ENCODE measurements around the gene ADAMTS4. TPM values are rescaled to one million over a fixed set of nuclear protein-coding genes. Genes with fewer than 3 reads are reported as not detected.

The ADAMTS4 gene
- total RNA-seq, 1 experiment from 2014 or later = 31.6 TPM

GRCh38 chr1:161158316-161159010 lies 40.4 kb downstream of the ADAMTS4 start:
- POLR2A ChIA-PET (ENCODE audit: low non-redundant PET) = no interaction called here
- H3K4me1 ChIP-seq (ENCODE audit: insufficient read depth, low read length, poor library complexity, severe bottlenecking) = peaks cover 5% of the 10 kb centered on the region
- peak overlapping the region; percentile 92 for H3K27ac ChIP-seq (ENCODE audit: low read depth, low read length, poor library complexity, severe bottlenecking)
- peaks cover 28% of the 10 kb centered on the region for H3K36me3 ChIP-seq (ENCODE audit: insufficient read depth, low read length, poor library complexity, severe bottlenecking)
- TF ChIP-seq EZH2 (IDR thresholded peaks at IDR 0.05; ENCODE audit: borderline replicate concordance, low read depth, low read length, poor library complexity, severe bottlenecking) (no peak), CTCF (conservative IDR thresholded peaks at IDR 0.05; ENCODE audit: low read depth, low read length) (no peak)
- no peak for DNase-seq (ENCODE audit: low spot score)
- no peaks in the 10 kb centered on the region for H3K9me3 ChIP-seq (ENCODE audit: low read depth, low read length, poor library complexity, severe bottlenecking)
- CTCF ChIA-PET = no interaction called here
- peak overlapping the region; percentile 82 for H3K4me3 ChIP-seq (ENCODE audit: low read depth, low read length, poor library complexity, severe bottlenecking)
- intact Hi-C loops (cut with micrococcal nuclease; ENCODE audit: unreplicated experiment) = no loop called here
- BruUV-seq (replicated peaks) = no TSS peak
- H3K27me3 ChIP-seq (replicated peaks; ENCODE audit: insufficient read depth, low read depth, low read length, poor library complexity) = no peaks in the 10 kb centered on the region

- peaks cover 8% of the 10 kb centered on the region for H3K4me1 ChIP-seq (ENCODE audit: insufficient read depth, low read length, poor library complexity, severe bottlenecking)
- TF ChIP-seq CTCF (conservative IDR thresholded peaks at IDR 0.05; ENCODE audit: low read depth, low read length) = no peak
- TF ChIP-seq EZH2 (IDR thresholded peaks at IDR 0.05; ENCODE audit: borderline replicate concordance, low read depth, low read length, poor library complexity, severe bottlenecking) = no peak
- CTCF ChIA-PET = no interaction called here
- H3K36me3 ChIP-seq (ENCODE audit: insufficient read depth, low read length, poor library complexity, severe bottlenecking) = peaks cover 22% of the 10 kb centered on the region
- H3K4me3 ChIP-seq (ENCODE audit: low read depth, low read length, poor library complexity, severe bottlenecking) = no peak overlapping the region
- no peaks in the 10 kb centered on the region for H3K9me3 ChIP-seq (ENCODE audit: low read depth, low read length, poor library complexity, severe bottlenecking)
- DNase-seq (ENCODE audit: low spot score) = no peak
- H3K27ac ChIP-seq (ENCODE audit: low read depth, low read length, poor library complexity, severe bottlenecking) = no peak overlapping the region
- POLR2A ChIA-PET (ENCODE audit: low non-redundant PET) = interaction anchor here (0.6 kb wide), 1 partner anchor 68 kb away, joined by 3 read pairs; the partner anchor contains the start of gene TOMM40L
- no peaks in the 10 kb centered on the region for H3K27me3 ChIP-seq (replicated peaks; ENCODE audit: insufficient read depth, low read depth, low read length, poor library complexity)
- BruUV-seq (replicated peaks) = no TSS peak
- intact Hi-C loops (cut with micrococcal nuclease; ENCODE audit: unreplicated experiment) = no loop called here
Measured at GRCh38 chr1:161157867-161158266, 41.0 kb downstream of the ADAMTS4 start.

GRCh38 chr1:161153682-161154337 lies 45.0 kb downstream of the ADAMTS4 start, which contains the start of gene UFC1:
TSS of gene UFC1 (plus strand) at chr1:161153978. CDS start at chr1:161153998, 20 bp downstream.
- BruUV-seq (replicated peaks) = TSS peak; percentile 99
- peak; percentile 95 for DNase-seq (ENCODE audit: low spot score)
- Histone ChIP-seq H3K27me3 (replicated peaks; ENCODE audit: insufficient read depth, low read depth, low read length, poor library complexity) (no peaks in the 10 kb centered on the region), H3K4me3 (ENCODE audit: low read depth, low read length, poor library complexity, severe bottlenecking) (peak within 1 kb of the TSS; percentile 56), H3K27ac (ENCODE audit: low read depth, low read length, poor library complexity, severe bottlenecking) (peak within 1 kb of the TSS; percentile 95), H3K36me3 (ENCODE audit: insufficient read depth, low read length, poor library complexity, severe bottlenecking) (no peaks in the 10 kb centered on the region), H3K4me1 (ENCODE audit: insufficient read depth, low read length, poor library complexity, severe bottlenecking) (peaks cover 5% of the 10 kb centered on the region), H3K9me3 (ENCODE audit: low read depth, low read length, poor library complexity, severe bottlenecking) (no peaks in the 10 kb centered on the region)
- intact Hi-C loops (cut with micrococcal nuclease; ENCODE audit: unreplicated experiment) = loop anchor here (2.0 kb wide), 1 partner anchor 21 kb away; the partner anchor contains the start of gene DEDD
- POLR2A ChIA-PET (ENCODE audit: low non-redundant PET) = no interaction called here
- TF ChIP-seq EZH2 (IDR thresholded peaks at IDR 0.05; ENCODE audit: borderline replicate concordance, low read depth, low read length, poor library complexity, severe bottlenecking) (no peak), CTCF (conservative IDR thresholded peaks at IDR 0.05; ENCODE audit: low read depth, low read length) (no peak)
- CTCF ChIA-PET = interaction anchor here (0.6 kb wide), 1 partner anchor 163 kb away, joined by 8 read pairs; no protein-coding TSS in a partner anchor
